Activated CD8-positive, alpha-beta memory T cell treated with anti-CD3 and anti-CD28 coated beads, Interleukin-2, amount 50 U/mL, for 1 hour (primary cell): ENCODE results near the gene BMPR1B.
"Not testable (repeated sequence)": the region's sequence is repeated elsewhere in the genome, so short reads cannot be mapped to it uniquely, and the experiment has no call there.

Experiments
- DNase-seq: peaks from one replicate; pipeline ENCODE4 v3.0.0-alpha.2; 2020; ENCODE audit errors: extremely low read depth

The BMPR1B gene

DNA sequence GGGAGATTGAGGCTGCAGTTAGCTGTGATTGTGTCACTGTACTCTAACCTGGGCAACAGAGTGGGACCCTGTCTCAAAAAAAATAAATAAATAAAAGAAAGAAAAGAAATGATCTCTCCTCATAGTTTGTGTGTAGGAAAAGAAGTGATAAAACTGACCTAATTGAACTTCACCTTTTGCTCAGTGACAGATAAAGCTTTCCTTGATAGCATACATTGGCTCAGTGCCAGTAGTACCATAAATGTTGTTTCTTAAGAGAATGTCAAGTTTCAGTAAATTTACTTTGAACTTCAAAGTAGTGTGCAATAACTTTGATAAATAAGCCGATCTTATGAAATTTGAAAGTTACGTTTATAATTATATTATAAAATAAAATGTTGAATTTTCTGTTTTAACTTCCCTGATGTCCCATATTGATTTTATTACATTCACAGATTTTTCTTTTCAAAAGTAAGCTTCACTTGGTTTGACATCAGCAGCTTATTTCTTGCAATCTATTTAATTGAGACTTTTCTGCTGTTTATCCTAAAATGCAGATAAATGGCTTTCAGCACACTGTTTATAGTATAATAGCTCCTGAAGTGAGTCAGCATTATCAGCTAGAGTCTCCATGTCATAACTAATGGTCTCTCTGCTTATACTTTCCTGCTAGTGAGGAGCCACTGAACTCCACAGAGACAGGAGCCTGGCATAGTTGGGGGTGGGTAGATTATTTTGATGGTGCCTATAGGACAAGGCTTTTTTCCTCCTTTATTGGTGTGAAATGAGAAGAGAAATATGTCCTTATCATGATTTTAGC is 330.1 kb downstream of the BMPR1B start:
- DNase-seq = no peak

DNA sequence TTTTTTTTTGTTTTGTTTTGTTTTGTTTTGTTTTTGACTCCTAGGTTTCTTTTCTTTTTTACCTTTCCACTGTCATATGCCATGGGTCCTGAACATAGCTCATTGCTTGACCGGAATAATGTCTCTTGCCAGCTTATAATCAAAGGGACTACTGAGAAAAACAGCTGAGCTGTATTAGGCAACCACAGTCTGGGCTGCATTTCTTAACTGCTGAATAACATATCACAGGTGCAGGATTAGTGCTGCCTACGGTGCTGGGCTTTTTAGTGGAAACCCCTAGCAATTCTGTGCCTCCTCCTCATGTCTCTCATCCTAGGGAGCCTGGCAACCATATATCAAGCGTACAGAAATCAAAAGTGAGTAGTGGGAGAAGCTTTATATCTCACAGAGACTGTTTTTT is 333.5 kb downstream of the BMPR1B start:
- DNase-seq = no peak

GRCh38 chr4:95092766-95093165 is 335.0 kb downstream of the BMPR1B start:
- no peak for DNase-seq

DNA sequence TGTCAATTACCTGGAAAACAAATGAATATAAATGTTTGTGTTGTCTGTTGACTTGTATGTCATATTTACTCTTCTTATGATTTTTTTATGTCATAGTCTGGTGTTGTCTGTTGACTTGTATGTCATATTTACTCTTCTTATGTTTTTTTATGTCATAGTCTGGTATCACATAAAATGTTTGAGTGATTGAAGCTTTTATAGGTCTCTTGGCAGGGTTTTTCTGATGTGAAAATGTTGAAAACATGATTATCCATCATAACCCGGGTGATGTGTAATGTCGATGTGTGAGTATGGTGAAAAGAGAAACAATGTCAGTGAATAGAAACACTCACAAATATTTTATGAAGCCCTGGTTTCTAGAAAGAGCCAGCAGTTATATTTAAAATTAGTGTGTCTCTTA is 335.7 kb downstream of the BMPR1B start:
- DNase-seq = no peak

GRCh38 chr4:95093936-95094929 is 336.5 kb downstream of the BMPR1B start:
- DNase-seq = no peak

DNA sequence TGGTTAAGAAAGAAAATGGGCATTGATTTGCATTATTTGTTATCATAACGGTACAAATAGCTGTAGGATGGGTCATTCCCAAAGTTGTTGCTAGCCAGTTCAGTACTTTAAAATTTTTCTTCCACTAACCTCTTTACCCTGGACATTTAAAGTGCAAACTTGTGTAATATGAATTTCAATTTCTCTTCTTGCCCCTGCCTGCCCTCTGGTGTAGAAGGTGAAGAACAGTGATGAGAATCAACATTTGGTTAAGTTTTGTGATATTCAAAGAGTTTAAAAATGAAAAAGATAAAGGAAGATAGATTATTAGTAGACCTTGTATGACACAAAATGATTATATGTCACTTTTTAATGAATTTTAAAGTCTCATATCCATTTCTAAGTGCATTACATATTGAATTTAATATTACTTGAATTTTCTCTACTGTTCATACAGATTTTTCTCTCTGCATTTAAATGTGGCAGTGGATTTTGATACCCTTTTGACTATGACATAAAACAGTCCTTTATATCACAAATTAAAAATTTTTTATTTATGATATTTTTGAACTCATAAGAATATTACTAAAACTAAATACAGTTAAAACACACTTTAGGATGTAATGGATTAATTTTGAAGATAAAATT is 337.7 kb downstream of the BMPR1B start:
- no peak for DNase-seq

DNA sequence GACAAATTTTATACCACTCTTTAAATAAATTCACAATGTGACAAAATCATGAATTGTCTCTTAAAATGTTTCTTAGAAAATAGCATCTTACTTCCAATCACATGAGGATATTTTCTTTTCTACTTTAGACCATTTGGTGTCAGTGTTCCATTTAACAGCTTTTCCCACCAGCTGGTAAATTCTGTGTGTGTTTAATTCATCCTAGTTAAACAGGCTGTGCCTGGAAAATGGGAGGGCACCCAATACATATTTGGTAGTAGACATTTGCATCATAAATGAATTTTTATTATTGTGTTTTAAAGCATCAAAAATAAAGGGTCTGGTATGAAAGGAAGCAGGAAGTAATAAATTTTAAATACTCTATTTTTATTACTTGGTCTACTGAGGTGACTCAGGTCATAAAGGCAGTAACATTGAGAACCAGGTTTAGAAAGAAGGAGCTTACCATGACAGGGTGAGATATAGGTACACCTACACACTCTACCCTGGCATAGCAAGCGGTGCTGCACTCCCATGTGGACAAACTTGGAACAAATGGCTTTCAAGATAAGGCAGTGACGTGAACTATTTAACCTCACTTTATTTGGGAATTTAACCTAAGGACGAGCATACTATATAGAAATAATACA is 344.5 kb downstream of the BMPR1B start:
- no peak for DNase-seq

GRCh38 chr4:95105112-95105511 is 347.4 kb downstream of the BMPR1B start:
- DNase-seq = no peak

GRCh38 chr4:95105983-95106382 is 348.2 kb downstream of the BMPR1B start:
- no peak for DNase-seq

DNA sequence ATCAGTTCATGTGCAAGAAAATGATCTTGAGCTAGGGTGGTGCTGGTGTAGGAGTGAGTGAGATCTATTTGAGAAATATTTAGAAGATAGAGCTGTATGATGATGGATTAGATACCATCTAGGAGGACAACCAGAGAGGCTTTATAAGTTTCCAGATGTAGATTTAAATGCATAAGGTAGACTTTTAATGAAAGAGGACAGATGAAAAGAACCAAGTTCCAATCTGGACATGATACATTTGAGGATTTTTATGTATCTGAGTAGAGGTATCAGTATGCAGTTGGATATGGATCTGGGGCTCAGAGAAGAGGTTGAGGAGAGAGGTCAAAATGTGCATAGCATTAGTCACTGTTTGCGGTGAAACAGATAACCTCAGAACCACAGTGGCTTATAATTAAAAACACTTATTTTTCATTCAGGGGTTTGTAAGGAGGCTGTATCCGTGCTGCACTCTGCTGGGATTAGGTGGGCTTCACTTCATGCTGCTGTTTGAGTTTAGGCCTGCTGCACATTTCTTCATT is 348.7 kb downstream of the BMPR1B start:
- no peak for DNase-seq

DNA sequence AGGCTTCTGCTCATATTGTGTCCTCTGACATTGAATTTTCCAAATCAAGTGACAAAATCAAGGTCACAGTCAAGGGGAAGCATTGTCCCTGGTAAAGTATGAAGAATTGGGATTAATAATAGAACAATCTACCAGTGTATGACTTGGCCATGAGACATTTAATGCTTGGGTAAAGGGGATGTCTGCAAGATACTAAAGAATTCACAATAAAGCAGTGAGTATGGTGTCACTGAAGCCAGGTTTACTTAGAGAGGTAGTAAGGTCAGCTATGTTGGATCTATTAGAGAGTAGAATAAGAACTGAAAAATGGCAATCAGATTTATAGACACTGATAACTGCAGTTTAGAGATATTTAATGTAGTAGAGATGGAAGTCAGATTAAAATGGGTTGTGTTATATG is 349.2 kb downstream of the BMPR1B start:
- no peak for DNase-seq

GRCh38 chr4:95107635-95108034 is 349.9 kb downstream of the BMPR1B start:
- DNase-seq = no peak

- no peak for DNase-seq
These were observed 351.2 kb downstream of the BMPR1B start for GRCh38 chr4:95108883-95109421.

DNA sequence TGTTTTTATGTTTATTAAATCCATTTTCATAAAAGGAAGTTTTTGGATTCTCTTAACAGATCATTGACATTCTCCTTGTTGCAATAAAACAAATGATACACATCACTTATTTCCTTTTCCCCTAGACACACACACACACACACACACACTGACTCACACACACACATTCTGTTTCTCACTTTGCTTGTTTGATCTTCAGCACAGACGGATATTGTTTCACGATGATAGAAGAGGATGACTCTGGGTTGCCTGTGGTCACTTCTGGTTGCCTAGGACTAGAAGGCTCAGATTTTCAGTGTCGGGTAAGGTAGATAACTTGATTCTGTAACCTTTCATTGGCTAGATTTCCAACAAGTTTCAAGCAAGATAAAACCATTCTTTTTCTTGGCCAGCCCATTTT is 356.8 kb downstream of the BMPR1B start:
- no peak for DNase-seq

DNA sequence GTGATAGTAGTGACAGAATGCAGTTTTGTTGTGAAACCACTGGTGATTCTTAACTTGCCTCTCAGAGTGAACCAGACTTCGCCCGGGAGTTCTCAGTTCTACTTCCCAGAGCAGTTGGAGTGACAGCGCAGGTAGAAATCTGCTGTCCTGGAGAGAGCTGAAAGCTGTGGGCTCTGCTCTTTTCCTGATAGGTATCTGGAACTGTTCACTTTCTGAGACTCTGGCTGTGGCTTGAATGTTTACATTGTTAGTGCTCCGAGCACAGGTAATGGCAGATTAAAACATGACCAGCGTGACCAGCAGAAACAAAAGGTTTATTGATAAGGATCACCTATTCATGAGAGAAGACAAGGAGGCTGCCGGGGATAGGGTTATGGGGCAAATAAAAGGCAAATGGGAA is 360.7 kb downstream of the BMPR1B start:
- no peak for DNase-seq

DNA sequence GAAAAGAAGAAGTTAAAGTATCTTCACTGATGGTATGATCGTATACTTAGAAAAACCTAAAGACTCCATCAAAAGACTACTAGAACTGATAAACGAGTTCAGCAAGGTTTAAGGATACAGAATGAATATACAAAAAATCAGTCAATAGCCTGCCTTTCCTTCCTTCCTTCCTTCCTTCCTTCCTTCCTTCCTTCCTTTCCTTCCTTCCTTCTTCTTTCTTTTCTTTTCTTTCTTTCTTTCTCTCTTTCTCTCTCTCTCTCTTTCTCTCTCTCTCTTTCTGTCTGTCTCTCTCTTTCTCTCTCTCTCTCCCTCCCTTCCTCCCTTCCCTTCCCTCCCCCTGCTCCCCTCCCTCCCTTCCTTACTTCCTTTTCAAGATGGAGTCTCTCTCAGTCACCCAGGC is 362.7 kb downstream of the BMPR1B start:
- DNase-seq = no peak

- no peak for DNase-seq
These were observed 364.2 kb downstream of the BMPR1B start for GRCh38 chr4:95122001-95122400.

- DNase-seq = no peak
These were observed 367.2 kb downstream of the BMPR1B start for GRCh38 chr4:95124906-95125504.

DNA sequence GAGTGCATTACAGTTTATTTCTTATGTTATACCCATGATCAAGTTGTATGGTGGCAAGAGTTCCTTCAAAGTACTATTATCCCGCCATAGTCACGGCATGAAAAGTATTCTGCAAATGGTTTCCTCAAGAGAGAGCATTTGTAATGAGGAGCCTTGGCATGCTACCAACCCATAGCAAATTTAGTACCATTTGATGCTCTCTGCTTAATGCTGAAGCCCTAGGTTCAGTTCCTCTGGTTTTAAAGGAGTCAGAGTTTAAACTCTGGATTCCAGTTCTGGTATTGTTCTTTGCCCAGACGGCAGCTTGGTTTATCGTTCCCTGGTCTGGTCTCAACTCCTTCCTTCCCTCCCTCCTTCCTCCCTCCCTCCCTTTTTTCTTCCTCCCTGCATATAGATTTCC is 371.3 kb downstream of the BMPR1B start:
- DNase-seq = no peak

GRCh38 chr4:95129821-95130311 is 372.1 kb downstream of the BMPR1B start:
- no peak for DNase-seq

DNA sequence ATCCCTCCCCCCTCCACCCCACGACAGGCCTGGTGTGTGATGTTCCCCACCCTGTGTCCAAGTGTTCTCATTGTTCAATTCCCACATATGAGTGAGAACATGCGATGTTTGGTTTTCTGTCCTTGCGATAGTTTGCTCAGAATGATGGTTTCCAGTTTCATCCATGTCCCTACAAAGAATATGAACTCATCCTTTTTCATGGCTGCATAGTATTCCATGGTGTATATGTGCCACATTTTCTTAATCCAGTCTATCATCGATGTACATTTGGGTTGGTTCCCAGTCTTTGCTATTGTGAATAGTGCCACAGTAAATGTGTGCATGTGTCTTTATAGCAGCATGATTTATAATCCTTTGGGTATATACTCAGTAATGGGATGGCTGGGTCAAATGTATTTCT is 376.3 kb downstream of the BMPR1B start:
- DNase-seq = not testable (repeated sequence)
